Epithelial cell of prostate (primary cell): ENCODE measurements around the gene RNPEPL1.

Source experiments
- DNase-seq: peaks from one replicate; pipeline ENCODE4 v3.0.0-alpha.2; 2011; ENCODE audit warnings: low read depth, low spot score
- H3K27ac ChIP-seq: fragments of 450-650 bp; 2 replicates; pipeline ENCODE4 v1.5.1; 2017; ENCODE audit warnings: mild to moderate bottlenecking

The RNPEPL1 gene

GRCh38 chr2:240574386-240575100 is 6.3 kb downstream of the RNPEPL1 start:
- no peak for DNase-seq
- no peak overlapping the region for H3K27ac ChIP-seq

GRCh38 chr2:240575101-240575965 is 7.0 kb downstream of the RNPEPL1 start:
- no peak overlapping the region for H3K27ac ChIP-seq
- no peak for DNase-seq

DNA sequence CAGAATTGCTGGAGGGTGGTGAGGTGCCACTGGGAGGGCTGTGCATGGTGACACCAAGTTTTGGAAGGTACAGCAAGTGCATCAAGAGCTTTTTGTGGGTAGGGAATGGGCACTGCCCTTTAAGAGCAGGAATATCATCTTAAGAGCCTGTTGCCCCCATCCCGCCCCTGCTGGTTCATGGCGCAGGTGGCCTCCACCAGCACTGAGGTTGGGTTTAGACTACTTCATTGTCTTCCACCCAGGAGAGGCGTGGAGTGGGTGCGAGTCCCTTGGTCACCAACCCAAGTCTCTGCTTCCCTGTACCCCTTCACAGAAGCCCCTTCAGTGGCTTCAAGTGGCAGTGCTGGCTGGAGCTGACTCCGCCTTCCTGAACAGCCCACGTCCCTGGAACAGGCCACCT is 7.8 kb downstream of the RNPEPL1 start:
- no peak overlapping the region for H3K27ac ChIP-seq
- no peak for DNase-seq

GRCh38 chr2:240576436-240577205 is 8.3 kb downstream of the RNPEPL1 start:
- H3K27ac ChIP-seq, result no peak overlapping the region
- no peak for DNase-seq

GRCh38 chr2:240577281-240578109 is 9.2 kb downstream of the RNPEPL1 start:
- DNase-seq, result no peak
- no peak overlapping the region for H3K27ac ChIP-seq

GRCh38 chr2:240578110-240578450 is 9.8 kb downstream of the RNPEPL1 start:
- no peak overlapping the region for H3K27ac ChIP-seq

DNA sequence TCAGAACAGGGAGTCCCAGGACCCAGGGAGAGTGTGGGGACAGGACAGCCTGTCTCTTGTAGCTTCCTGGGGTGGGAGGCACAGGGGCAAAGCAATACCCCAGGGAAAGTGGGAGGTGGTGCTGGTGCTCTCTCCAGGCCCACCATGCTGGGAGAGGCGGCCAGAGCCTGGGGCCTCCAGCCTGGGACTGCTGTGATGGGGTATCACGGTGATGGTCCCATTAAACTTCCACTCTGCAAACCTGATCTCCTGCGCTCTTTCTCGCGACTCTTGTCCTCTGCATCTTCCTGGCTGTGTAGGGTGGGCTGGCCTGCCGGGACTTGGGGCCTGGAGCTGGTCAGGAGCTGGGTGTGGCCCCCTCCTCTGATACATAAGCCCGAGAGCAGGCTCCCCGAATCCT is 10.2 kb downstream of the RNPEPL1 start:
- H3K27ac ChIP-seq, result no peak overlapping the region
- DNase-seq, result no peak

More at GRCh38 chr2:240578110-240578450, 9.8 kb downstream of the RNPEPL1 start:
- DNase-seq, result no peak

DNA sequence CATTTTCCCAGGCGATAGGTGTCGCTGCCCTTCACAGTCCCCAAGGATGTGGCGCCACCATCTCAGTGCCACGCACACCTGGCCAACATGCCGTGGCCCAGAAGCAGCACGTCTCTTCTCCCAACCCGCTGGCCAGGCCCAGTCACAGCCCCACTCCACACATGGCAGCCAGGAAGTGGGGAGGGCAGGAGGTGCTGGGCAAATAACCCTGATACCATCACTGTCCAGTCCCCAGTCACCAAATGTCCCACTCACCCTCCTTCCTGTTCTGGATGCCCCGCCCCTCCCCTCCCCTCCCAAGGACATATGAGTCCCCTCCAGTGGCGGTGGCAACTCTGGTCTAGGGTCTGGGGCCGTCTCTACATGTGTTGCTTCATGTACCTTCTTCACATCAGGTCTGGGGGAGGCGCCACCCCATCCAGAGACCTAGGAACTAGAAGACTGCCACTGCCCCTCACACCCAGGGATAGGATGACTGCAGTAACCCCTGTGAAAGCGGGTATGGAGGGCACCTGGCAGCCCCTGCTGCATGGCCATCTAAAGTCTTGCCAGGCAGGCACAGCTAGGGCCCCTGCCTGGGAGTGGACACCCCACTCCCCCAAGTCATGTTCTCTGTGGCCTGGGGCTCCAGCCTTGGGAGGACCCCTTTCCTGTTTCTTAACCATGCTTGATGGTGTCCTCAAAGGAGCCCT is 10.9 kb downstream of the RNPEPL1 start:
- DNase-seq, result no peak
- peak overlapping the region; percentile 73 for H3K27ac ChIP-seq

DNA sequence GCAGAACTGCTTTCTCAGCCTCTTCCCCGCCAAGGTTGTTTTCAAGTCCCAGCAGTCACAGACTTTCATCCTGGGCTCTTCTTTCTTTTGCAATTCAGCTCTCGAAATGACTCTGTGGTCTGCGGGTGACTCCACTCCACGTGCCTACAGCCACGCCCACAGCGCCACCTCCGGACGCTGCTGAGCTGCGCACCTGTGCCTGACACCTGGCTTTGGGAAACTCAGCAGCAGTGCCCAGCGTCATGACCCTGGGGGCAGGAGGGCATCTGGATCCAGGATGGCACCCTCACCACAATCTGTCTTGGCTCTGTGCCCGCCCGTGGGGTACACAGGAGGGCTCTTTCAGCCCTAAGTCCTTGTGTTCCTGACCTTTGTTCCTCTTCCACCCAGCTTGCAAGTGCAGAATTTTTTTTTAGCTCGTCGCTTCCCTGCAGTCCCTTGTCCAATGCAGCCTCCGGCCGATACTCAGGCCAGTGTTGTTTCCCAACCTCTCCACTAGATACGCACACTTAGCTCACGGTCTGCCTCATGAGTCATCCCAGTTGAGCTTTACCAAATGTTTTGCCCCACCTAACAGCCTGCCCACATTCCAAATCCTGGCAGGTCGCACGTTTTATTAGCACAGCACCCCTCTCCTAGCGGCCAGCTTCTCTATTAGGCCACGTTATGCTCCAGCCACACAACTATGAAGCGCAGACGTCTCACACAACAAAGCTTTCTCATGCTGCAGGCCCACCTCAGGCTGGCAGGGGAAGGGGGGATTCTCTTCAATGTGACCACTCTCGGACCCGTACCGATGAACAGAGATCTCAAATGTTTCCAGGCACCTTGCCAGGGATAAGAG is 11.7 kb downstream of the RNPEPL1 start:
- peak overlapping the region; percentile 73 for H3K27ac ChIP-seq
- DNase-seq, result peak; percentile 66

GRCh38 chr2:240581811-240582210 is 13.5 kb downstream of the RNPEPL1 start:
- no peak for DNase-seq
- H3K27ac ChIP-seq, result no peak overlapping the region

GRCh38 chr2:240582781-240583180 is 14.5 kb downstream of the RNPEPL1 start:
- H3K27ac ChIP-seq, result no peak overlapping the region
- no peak for DNase-seq

GRCh38 chr2:240583774-240584173 is 15.5 kb downstream of the RNPEPL1 start:
- DNase-seq, result no peak
- no peak overlapping the region for H3K27ac ChIP-seq

GRCh38 chr2:240584486-240585031 is 16.3 kb downstream of the RNPEPL1 start:
- DNase-seq, result no peak
- H3K27ac ChIP-seq, result no peak overlapping the region

DNA sequence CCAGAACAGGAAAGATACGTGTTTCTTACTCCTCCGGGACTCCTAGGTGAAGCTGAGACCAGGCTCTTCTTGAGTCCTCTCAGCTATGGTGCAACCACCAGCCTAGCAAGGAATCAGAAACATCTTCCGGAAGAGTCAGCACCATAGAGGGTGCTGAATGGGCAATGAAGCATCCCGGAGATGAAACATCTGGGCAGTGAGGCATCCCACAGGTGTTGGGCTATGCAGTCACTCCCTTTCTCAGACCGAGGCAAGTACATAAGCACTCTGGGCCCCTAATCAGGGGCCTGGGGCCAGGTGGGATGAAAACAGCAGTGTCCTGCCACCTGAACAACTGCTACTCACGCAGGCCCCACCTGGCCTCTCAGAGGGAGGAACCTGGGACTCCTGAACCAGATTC is 16.8 kb downstream of the RNPEPL1 start:
- no peak for DNase-seq
- no peak overlapping the region for H3K27ac ChIP-seq

GRCh38 chr2:240585681-240586197 is 17.5 kb downstream of the RNPEPL1 start:
- peak overlapping the region; percentile 73 for H3K27ac ChIP-seq
- no peak for DNase-seq

DNA sequence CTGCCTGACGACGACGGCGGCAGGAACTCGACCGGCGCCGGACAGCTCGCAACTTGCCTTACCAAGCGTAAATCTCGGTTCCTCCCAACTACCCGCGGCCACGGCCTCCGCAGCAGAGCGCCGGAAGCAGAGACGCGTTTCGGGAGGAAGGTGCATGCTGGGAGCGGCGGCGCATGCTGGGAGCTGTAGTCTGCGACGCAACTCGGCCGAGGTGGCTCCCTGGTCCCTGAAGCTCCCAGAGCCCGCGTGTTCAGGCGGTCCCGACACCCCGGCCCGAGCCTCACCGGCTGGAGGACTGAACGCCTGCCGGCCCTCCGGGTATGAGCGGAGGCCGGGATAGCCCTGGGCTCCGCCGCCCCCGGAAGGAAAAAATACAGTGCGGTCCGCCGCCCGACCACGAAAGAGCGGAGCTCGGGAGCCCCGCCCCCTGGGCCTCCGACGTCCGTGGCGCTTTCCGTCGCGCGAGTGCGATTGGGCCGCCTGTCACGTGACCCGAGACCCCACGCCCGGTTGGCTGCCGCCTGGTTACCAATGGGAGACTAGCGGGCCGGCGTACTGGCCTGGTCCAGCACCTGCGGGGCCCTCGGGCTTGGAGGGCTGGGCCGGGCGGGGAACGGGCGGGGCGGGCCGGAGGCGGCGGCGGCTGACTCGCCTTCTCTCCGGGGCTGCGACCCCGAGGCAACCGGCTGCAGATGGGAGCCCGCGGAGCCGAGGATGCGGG is 18.1 kb downstream of the RNPEPL1 start, which contains the start of gene CAPN10:
Gene CAPN10 (plus strand): TSS at position 537 of the 721 bp plus-strand sequence. CDS start 178 bp downstream, at position 715.
- peak; percentile 78 for DNase-seq
- H3K27ac ChIP-seq, result peak within 1 kb of the TSS; percentile 73
